Stromal cell of bone marrow (primary cell): Measurements from ENCODE around the gene RBP5.

Experiments
- DNase-seq: peaks from one replicate; pipeline ENCODE4 v3.0.0-alpha.2; 2012; ENCODE audit warnings: low read depth

The RBP5 gene

GRCh38 chr12:7128681-7129286 is at the start of gene RBP5:
Gene RBP5 (minus strand): TSS chr12:7128889. CDS start chr12:7128775, 114 bp downstream.
- DNase-seq = no peak

- DNase-seq = no peak
Measured at GRCh38 chr12:7178481-7178880, 49.8 kb upstream of the RBP5 start.

GRCh38 chr12:7176595-7176994 is 47.9 kb upstream of the RBP5 start:
- DNase-seq = no peak

GRCh38 chr12:7175493-7175892 is 46.8 kb upstream of the RBP5 start:
- DNase-seq = no peak

GRCh38 chr12:7171854-7172253 is 43.2 kb upstream of the RBP5 start:
- DNase-seq = no peak

- DNase-seq = no peak
Measured at GRCh38 chr12:7169951-7170350, 41.3 kb upstream of the RBP5 start.

GRCh38 chr12:7162691-7163114 is 34.0 kb upstream of the RBP5 start:
- DNase-seq = no peak

GRCh38 chr12:7161811-7162210 is 33.1 kb upstream of the RBP5 start:
- DNase-seq = peak; percentile 46

GRCh38 chr12:7161327-7161726 is 32.6 kb upstream of the RBP5 start:
- DNase-seq = no peak

- DNase-seq = no peak
Measured at GRCh38 chr12:7160183-7160582, 31.5 kb upstream of the RBP5 start.

- DNase-seq = no peak
Measured at GRCh38 chr12:7158781-7159609, 30.3 kb upstream of the RBP5 start.

- DNase-seq = no peak
Measured at GRCh38 chr12:7157391-7157790, 28.7 kb upstream of the RBP5 start.

- no peak for DNase-seq
Measured at GRCh38 chr12:7156259-7157197, 27.8 kb upstream of the RBP5 start.

GRCh38 chr12:7155471-7156034 is 26.9 kb upstream of the RBP5 start:
- DNase-seq = no peak

- no peak for DNase-seq
Measured at GRCh38 chr12:7154901-7155470, 26.3 kb upstream of the RBP5 start.

- DNase-seq = no peak
Measured at GRCh38 chr12:7154042-7154441, 25.4 kb upstream of the RBP5 start.

GRCh38 chr12:7152818-7153217 is 24.1 kb upstream of the RBP5 start:
- DNase-seq = no peak

- DNase-seq = no peak
Measured at GRCh38 chr12:7151532-7151931, 22.8 kb upstream of the RBP5 start.

- DNase-seq = no peak
Measured at GRCh38 chr12:7150841-7151240, 22.2 kb upstream of the RBP5 start.

- DNase-seq = no peak
Measured at GRCh38 chr12:7150356-7150755, 21.7 kb upstream of the RBP5 start.

GRCh38 chr12:7146906-7147305 is 18.2 kb upstream of the RBP5 start:
- no peak for DNase-seq

- no peak for DNase-seq
Measured at GRCh38 chr12:7146228-7146627, 17.5 kb upstream of the RBP5 start.
